ENCODE measurements around the gene TRIM15. TPM values are rescaled to one million over a fixed set of nuclear protein-coding genes. Genes with fewer than 3 reads are reported as not detected.

The TRIM15 gene
- total RNA-seq, 1 experiment from 2014 or later: 6.5 TPM

- H3K36me3 ChIP-seq (ENCODE audit: control insufficient read depth in 1 of 2, insufficient read depth in 2 of 2, low read length in 2 of 2): no peaks in the 10 kb centered on the region
- no peak overlapping the region for H3K9ac ChIP-seq (ENCODE audit: low read length)
- intact Hi-C loops (cut with micrococcal nuclease): no loop called here
- no peaks in the 10 kb centered on the region for H3K27me3 ChIP-seq (ENCODE audit: insufficient read depth, low read length)
- H3K4me1 ChIP-seq (ENCODE audit: control insufficient read depth in 1 of 2, insufficient read depth in 2 of 2, low read length in 2 of 2): peaks cover 3 to 13% of the 10 kb centered on the region in 2 experiments; a peak in 3 of 4 replicates
- POLR2A ChIA-PET: interaction anchor here (2.0 kb wide), 1 partner anchor 21 kb away, joined by 4 read pairs; no protein-coding TSS in a partner anchor
- no peak overlapping the region for H3K4me3 ChIP-seq (replicated peaks in 1 of 2; ENCODE audit: low read depth in 1 of 2, low read length in 2 of 2)
- H3K27ac ChIP-seq (ENCODE audit: low read depth, low read length): no peak overlapping the region
- RAD21 ChIA-PET (ENCODE audit: low non-redundant PET in 1 of 2, low total read pairs in 2 of 2, uncharacterized antibody in 2 of 2, unreplicated experiment in 2 of 2): no interaction called here
- no peak overlapping the region for H2AFZ ChIP-seq (ENCODE audit: low read depth, low read length, poor library complexity, severe bottlenecking)
- CTCF ChIA-PET: interaction anchor here (1.2 to 2.1 kb wide), 2 partner anchors 9 to 19 kb away, joined by 5 to 13 read pairs; no protein-coding TSS in a partner anchor
- TF ChIP-seq ZBTB33 (IDR thresholded peaks at IDR 0.05; ENCODE audit: extremely low read depth, insufficient replicate concordance, low read length) (no peak), POLR2A (IDR thresholded peaks at IDR 0.05; ENCODE audit: borderline replicate concordance, extremely low read depth, insufficient read depth, insufficient read length) (no peak), CBX3 (IDR thresholded peaks at IDR 0.05; ENCODE audit: low read depth) (no peak), POLR2AphosphoS5 (IDR thresholded peaks at IDR 0.05; ENCODE audit: low read depth, low read length) (no peak), SIN3A (IDR thresholded peaks at IDR 0.05; ENCODE audit: low read depth) (no peak), ZFX (IDR thresholded peaks at IDR 0.05) (no peak), ATF3 (IDR thresholded peaks at IDR 0.05) (no peak), JUND (IDR thresholded peaks at IDR 0.05) (no peak), SP1 (IDR thresholded peaks at IDR 0.05; ENCODE audit: low read depth) (no peak), CTCF (IDR thresholded peaks at IDR 0.05 in 2 of 3, conservative IDR thresholded peaks at IDR 0.05 in 1 of 3; ENCODE audit: borderline replicate concordance in 1 of 3, insufficient read depth in 1 of 3, low read depth in 2 of 3, low read length in 2 of 3) (no peak), EZH2phosphoT487 (IDR thresholded peaks at IDR 0.05; ENCODE audit: borderline replicate concordance) (no peak), FOSL1 (IDR thresholded peaks at IDR 0.05; ENCODE audit: low read depth) (no peak; the same call in 1 of the 2 replicates), YY1 (IDR thresholded peaks at IDR 0.05; ENCODE audit: extremely low read depth, insufficient replicate concordance, low read depth, low read length) (no peak), RAD21 (IDR thresholded peaks at IDR 0.05; ENCODE audit: low read depth) (no peak)
- H4K20me1 ChIP-seq (ENCODE audit: insufficient read depth): no peaks in the 10 kb centered on the region
- no TSS peak for BruUV-seq (replicated peaks)
- H3K9me2 ChIP-seq (ENCODE audit: insufficient read depth): no peaks in the 10 kb centered on the region
- H3K79me2 ChIP-seq (ENCODE audit: insufficient read depth, low read length): no peaks in the 10 kb centered on the region
- H3K4me2 ChIP-seq (ENCODE audit: low read length): no peak overlapping the region
- H3K9me3 ChIP-seq (ENCODE audit: control insufficient read depth in 1 of 2, insufficient read depth in 1 of 2, low read depth in 1 of 2, low read length in 2 of 2): no peaks in the 10 kb centered on the region
- no peak for DNase-seq (ENCODE audit: low read depth, low spot score)
- no peak for ATAC-seq
These were observed 40.8 kb upstream of the TRIM15 start for GRCh38 chr6:30122515-30122914.

All from HCT116 (cell line).